B cell (primary cell): Measurements from ENCODE around the gene PRSS33. TPM values are rescaled to one million over a fixed set of nuclear protein-coding genes. Genes with fewer than 3 reads are reported as not detected.

Experiments used
- ATAC-seq: fragments of 200-7000 bp; cut with Tn5 transposase; one replicate; pipeline ENCODE4 v1.10.0; 2021; ENCODE audit warnings: low read depth, mild to moderate bottlenecking, moderate number of reproducible peaks, moderate library complexity
- CTCF ChIA-PET: fragments of 350-600 bp; sonication (Branson Sonifier 250); formaldehyde crosslinking; loops from one replicate; lab custom pipeline; 2021; ENCODE audit warnings: antibody characterized with exemption, inconsistent platforms; lab: Charles Lee
- POLR2A ChIA-PET: fragments of 350-600 bp; sonication (Branson Sonifier 250); formaldehyde crosslinking; loops from one replicate; lab custom pipeline; 2021; ENCODE audit warnings: antibody characterized with exemption; lab: Charles Lee
- DNase-seq: peaks from one replicate; pipeline ENCODE4 v3.0.0; 2013
- H2AFZ ChIP-seq: 2 replicates; pipeline ENCODE4 v1.6.1; 2012; ENCODE audit warnings: mild to moderate bottlenecking, low read depth, low read length; ENCODE audit not compliant: insufficient read depth, poor library complexity, severe bottlenecking
- H3K27ac ChIP-seq, 2 donors: 1 replicate in 1 of 2; 2 replicates in 1 of 2; pipeline ENCODE4 v1.5.1; 2012 to 2013; ENCODE audit warnings: low read length in 2 of 2, mild to moderate bottlenecking in 2 of 2, moderate library complexity in 1 of 2
- H3K27me3 ChIP-seq, 4 experiments: fragments of 200-600 bp in 1 of 4; sonication (generic) in 1 of 4; replicated peaks in 1 of 4; 1 replicate in 2 of 4; 2 replicates in 2 of 4; pipeline versions ENCODE4 v1.6.1 to v1.7.0; 2013 to 2016; ENCODE audit warnings: low read length in 3 of 4, mild to moderate bottlenecking in 2 of 4, mixed read lengths in 1 of 4, moderate library complexity in 1 of 4; ENCODE audit not compliant: insufficient read depth in 4 of 4, control insufficient read depth in 3 of 4; ENCODE audit errors: control extremely low read depth in 1 of 4
- H3K36me3 ChIP-seq, 2 experiments: replicated peaks in 1 of 2; 1 replicate in 1 of 2; 2 replicates in 1 of 2; pipeline versions ENCODE4 v1.6.1 to v1.7.1; 2013; ENCODE audit warnings: low read length in 1 of 2; ENCODE audit not compliant: insufficient read depth in 2 of 2, control insufficient read depth in 1 of 2; ENCODE audit errors: control extremely low read depth in 1 of 2, extremely low read depth in 1 of 2
- H3K4me1 ChIP-seq, 2 donors: fragments of 200-600 bp in 1 of 2; sonication (generic) in 1 of 2; 1 replicate in 1 of 2; 2 replicates in 1 of 2; pipeline versions ENCODE4 v1.5.1 to v1.6.1; 2013 to 2017; ENCODE audit warnings: low read length in 2 of 2; ENCODE audit not compliant: control insufficient read depth in 2 of 2, insufficient read depth in 2 of 2
- H3K4me2 ChIP-seq: replicated peaks from 2 replicates; pipeline ENCODE3; 2012; ENCODE audit warnings: mild to moderate bottlenecking, low read depth, low read length; ENCODE audit not compliant: poor library complexity, severe bottlenecking
- H3K4me3 ChIP-seq, 5 experiments: fragments of 200-600 bp in 1 of 5; sonication (generic) in 1 of 5; 1 replicate in 3 of 5; 2 replicates in 2 of 5; pipeline versions ENCODE4 v1.5.1 to v1.7.0; 2011 to 2016; ENCODE audit warnings: low read length in 4 of 5, mild to moderate bottlenecking in 4 of 5, low read depth in 2 of 5, control low read depth in 1 of 5, moderate library complexity in 1 of 5; ENCODE audit not compliant: insufficient read depth in 1 of 5; ENCODE audit errors: control extremely low read depth in 1 of 5, extremely low read depth in 1 of 5
- H3K79me2 ChIP-seq: fragments of 200-600 bp; sonication (generic); one replicate; pipeline ENCODE4 v1.6.0; 2016; ENCODE audit warnings: low read length; ENCODE audit not compliant: control insufficient read depth, insufficient read depth
- H3K9ac ChIP-seq: fragments of 200-600 bp; sonication (generic); 2 replicates; pipeline ENCODE4 v1.6.1; 2017; ENCODE audit warnings: mild to moderate bottlenecking, low read length, moderate library complexity
- H3K9me3 ChIP-seq, 3 donors: one replicate each; pipeline versions ENCODE4 v1.6.1 to v1.7.1; 2013; ENCODE audit warnings: low read length in 2 of 3; ENCODE audit not compliant: control insufficient read depth in 2 of 3, insufficient read depth in 1 of 3; ENCODE audit errors: control extremely low read depth in 1 of 3
- H4K20me1 ChIP-seq: 2 replicates; pipeline ENCODE4 v1.6.0; 2012; ENCODE audit warnings: mild to moderate bottlenecking, low read length; ENCODE audit not compliant: insufficient read depth, control insufficient read depth, poor library complexity, severe bottlenecking
- H3K27ac Mint-ChIP-seq: one replicate; pipeline ENCODE4 v1.8.0; 2021; ENCODE audit warnings: mixed read lengths
- H3K27me3 Mint-ChIP-seq: one replicate; pipeline ENCODE4 v1.8.0; 2021; ENCODE audit warnings: mixed read lengths
- H3K4me1 Mint-ChIP-seq: one replicate; pipeline ENCODE4 v1.8.0; 2021; ENCODE audit warnings: mixed read lengths
- H3K4me3 Mint-ChIP-seq: one replicate; pipeline ENCODE4 v1.8.0; 2021; ENCODE audit warnings: mixed read lengths
- H3K9me3 Mint-ChIP-seq: one replicate; pipeline ENCODE4 v1.8.0; 2022; ENCODE audit warnings: mixed read lengths; ENCODE audit not compliant: insufficient read depth
- EZH2 ChIP-seq: IDR thresholded peaks from 2 replicates; pipeline ENCODE4 v1.6.1; 2012; ENCODE audit warnings: borderline replicate concordance, low read depth, mild to moderate bottlenecking, moderate library complexity, low read length; ENCODE audit not compliant: insufficient read depth, poor library complexity, severe bottlenecking
- WGBS: methylation state at CpG from one replicate; pipeline ENCODE4 v1.1.5; 2013; ENCODE audit warnings: missing lambda C conversion rate; ENCODE audit not compliant: insufficient coverage; 5-methylcytosine and 5-hydroxymethylcytosine counted together
- intact Hi-C: fragments of 100-400 bp; cut with micrococcal nuclease; formaldehyde crosslinking; loops from one replicate; pipeline ENCODE4 v1.10.0; 2022
- polyA plus RNA-seq: library from polyadenylated mRNA; depleted of rRNA; stranded (reverse); fragments of >200 nt; gene quantifications from 2 replicates; pipeline ENCODE4 v1.2.3, GENCODE V29; 2012
- total RNA-seq, 2 donors: library from RNA; stranded (reverse); fragments of 120-200 nt in 1 of 2; gene quantifications; 1 replicate in 1 of 2; 2 replicates in 1 of 2; pipeline versions ENCODE4 v1.2.3 to v1.2.4, GENCODE V29; 2013 to 2022
- TF ChIP-seq, protein P1 (sequence below): fragments of 200-600 bp; IDR thresholded peaks from one replicate; pipeline ENCODE4 v1.8.0; 2022; ENCODE audit warnings: antibody characterized with exemption, mild to moderate bottlenecking

The PRSS33 gene
- total and polyA plus RNA-seq, 2 donors (not counting 1 experiment from before 2014, with no cell fraction given) = not detected

DNA sequence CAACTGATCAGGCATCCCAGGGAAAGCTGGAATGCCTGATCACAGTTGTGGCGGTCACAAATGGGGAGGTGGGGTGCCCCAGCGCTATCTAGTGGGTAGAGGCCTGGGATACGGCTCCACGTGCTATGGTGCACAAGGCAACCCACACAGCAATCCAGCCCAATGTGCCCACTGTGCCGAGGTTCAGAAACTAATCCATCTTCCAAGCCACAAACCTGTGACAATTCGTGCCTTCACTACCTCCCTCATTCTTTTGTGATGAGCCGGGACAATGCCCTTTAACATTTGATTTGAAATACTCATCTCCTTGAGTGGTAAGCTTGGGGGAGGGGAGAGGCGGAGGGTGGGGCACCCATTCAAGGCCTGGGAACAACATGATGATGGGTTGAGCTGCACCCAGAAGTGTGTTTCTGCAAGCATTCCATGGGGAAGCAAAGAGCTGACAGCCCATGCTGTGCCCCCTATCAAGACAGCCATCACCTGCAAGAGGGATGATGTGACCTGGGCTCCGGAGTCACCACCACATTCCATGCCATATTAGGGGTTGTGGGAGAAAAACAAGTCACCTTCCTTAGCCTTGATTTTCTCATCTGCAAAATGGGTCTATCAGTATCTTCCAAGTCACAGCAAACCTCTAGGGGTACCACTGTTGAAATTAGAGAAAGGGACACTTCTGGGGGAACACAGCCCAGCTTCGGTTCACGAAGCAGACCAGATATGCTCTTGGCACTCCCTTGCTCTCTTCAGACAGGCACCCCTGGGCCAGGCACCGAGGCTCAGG is 14.0 kb downstream of the PRSS33 start:
- CTCF ChIA-PET = interaction anchor here (1.1 kb wide), 1 partner anchor 97 kb away, joined by 6 read pairs; no protein-coding TSS in a partner anchor
- intact Hi-C loops = loop anchor here (10.0 kb wide), 2 partner anchors 89 to 91 kb away; partner anchors contain the start of gene KCTD5
- Histone ChIP-seq H3K4me1 (peaks cover 14 to 18% of the 10 kb centered on the region in 2 donors), H3K27me3 (no peaks in the 10 kb centered on the region), H3K36me3 (peaks cover 0 to 56% of the 10 kb centered on the region in 2 experiments), H3K9me3 (peaks cover 0 to 2% (median 0%) of the 10 kb centered on the region in 3 donors), H3K27ac (no peak overlapping the region), H2AFZ (no peak overlapping the region), H3K79me2 (peaks cover 60% of the 10 kb centered on the region), H4K20me1 (peaks cover 57% of the 10 kb centered on the region), H3K4me2 (no peak overlapping the region), H3K4me3 (no peak overlapping the region), H3K9ac (no peak overlapping the region)
- Mint-ChIP-seq H3K27ac (peak overlapping the region; percentile 63), H3K4me3 (no peak overlapping the region), H3K4me1 (peaks cover 26% of the 10 kb centered on the region), H3K27me3 (no peaks in the 10 kb centered on the region), H3K9me3 (no peaks in the 10 kb centered on the region)
- DNase-seq (no peak), ATAC-seq (no peak)
- TF ChIP-seq, protein P1, sequence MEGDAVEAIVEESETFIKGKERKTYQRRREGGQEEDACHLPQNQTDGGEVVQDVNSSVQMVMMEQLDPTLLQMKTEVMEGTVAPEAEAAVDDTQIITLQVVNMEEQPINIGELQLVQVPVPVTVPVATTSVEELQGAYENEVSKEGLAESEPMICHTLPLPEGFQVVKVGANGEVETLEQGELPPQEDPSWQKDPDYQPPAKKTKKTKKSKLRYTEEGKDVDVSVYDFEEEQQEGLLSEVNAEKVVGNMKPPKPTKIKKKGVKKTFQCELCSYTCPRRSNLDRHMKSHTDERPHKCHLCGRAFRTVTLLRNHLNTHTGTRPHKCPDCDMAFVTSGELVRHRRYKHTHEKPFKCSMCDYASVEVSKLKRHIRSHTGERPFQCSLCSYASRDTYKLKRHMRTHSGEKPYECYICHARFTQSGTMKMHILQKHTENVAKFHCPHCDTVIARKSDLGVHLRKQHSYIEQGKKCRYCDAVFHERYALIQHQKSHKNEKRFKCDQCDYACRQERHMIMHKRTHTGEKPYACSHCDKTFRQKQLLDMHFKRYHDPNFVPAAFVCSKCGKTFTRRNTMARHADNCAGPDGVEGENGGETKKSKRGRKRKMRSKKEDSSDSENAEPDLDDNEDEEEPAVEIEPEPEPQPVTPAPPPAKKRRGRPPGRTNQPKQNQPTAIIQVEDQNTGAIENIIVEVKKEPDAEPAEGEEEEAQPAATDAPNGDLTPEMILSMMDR = no peak
- TF ChIP-seq EZH2 = no peak
- 98% methylated on average over 5 of the region's 12 CpGs for WGBS
- POLR2A ChIA-PET = no interaction called here
